Stimulated activated CD8-positive, alpha-beta memory T cell treated with anti-CD3 and anti-CD28 coated beads, Interleukin-4, amount 100 ng/mL, for 1 hour (primary cell): ENCODE measurements around the gene STK40.

Experiments
- DNase-seq, 2 donors: peaks; one replicate each; pipeline ENCODE4 v3.0.0-alpha.2; 2020; ENCODE audit warnings: low read depth in 2 of 2, low spot score in 1 of 2

The STK40 gene

DNA sequence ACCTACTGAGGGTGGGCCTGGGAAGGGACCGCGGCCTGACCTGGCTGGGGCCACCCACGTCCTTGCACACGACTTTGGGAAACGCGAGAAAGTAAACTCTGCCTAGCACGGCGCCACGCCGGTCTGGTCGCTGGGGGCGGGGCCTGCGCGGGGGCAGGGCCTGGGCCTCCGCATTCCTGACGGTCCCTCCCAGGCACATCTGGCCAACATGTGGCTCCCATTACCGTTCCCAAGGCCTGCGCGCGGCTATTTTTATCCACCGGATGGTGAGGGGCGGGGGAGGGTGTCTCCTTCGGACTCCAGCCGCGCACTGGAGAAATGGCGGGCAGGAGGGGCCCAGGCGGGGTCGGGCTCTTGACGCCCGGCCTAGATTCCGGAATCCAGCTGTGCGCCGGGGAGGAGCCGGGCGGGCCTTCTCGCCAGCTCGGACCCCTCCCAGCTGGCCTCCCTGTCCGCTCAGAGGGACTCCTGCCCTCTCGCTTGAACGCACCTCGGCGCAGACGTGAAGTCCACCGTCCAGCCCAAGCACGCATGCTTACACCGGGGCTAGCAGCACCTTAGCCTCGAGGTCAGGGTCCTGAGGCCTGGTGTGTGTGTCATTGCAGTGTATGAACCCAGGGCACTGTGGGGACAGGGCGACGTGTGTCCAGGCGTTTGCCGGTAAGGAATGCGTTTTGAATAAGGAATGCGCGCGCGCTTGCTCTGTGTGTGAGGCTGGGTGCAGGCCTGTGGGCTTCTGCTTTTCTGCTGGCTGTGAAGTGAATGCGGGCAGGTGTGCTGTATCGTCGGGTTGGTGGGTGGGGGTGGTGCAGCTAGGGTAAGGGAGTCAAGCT lies 64.4 kb downstream of the STK40 start:
- DNase-seq: no peak

- no peak for DNase-seq
Observed at GRCh38 chr1:36320767-36321118, 65.0 kb downstream of the STK40 start.

DNA sequence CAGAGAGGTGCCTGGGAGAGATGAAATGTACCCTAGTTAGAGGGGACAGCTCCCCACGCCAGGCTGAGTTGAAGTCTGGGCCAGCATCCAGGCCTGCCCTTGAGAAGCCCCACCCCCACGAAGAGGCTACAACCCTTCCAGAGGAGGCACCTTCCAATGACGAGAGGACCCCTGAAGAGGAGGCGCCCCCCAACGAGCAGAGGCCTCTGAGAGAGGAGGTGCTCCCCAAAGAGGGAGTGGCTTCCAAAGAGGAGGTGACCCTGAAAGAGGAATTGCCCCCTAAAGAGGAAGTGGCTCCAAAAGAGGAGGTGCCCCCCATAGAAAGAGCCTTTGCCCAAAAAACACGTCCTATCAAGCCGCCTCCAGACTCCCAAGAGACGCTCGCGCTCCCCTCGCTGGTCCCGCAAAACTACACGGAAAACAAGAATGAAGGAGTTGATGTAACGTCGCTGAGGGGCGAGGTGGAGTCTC lies 65.4 kb downstream of the STK40 start:
- DNase-seq: no peak

- no peak for DNase-seq
Observed at GRCh38 chr1:36309397-36309796, 76.3 kb downstream of the STK40 start.

DNA sequence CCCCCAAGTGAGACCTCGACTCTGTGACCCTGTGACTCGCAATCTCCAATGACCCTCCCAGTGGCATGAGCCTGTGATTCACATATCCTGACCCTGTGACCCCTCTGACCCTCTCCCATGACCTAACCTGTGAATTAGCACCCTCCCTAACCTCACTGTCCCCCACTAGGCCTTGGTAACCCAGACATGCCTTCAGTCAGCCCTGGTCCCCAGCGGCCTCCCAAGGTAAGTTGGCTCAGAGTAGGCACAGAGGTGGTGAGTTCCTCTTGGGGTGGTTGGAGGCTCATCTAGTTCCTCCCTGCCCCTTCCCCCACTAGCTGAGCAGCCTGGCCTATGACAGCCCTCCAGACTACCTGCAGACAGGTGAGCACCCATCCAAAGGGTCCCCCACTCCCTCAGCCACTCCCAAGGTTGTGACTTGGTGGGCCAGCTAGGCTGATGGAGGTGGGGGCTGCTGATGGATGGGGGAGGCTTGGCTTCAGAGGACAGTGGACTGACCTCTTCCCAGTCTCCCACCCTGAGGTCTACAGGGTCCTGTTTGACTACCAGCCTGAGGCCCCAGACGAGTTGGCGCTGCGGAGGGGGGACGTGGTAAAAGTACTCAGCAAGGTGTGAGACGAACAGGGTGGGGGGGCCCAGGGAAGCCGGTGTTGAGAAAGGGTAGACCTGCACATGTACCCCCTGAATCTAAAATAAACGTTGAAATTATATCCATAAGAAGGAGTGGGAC lies 78.0 kb downstream of the STK40 start:
- DNase-seq: no peak

- DNase-seq: peak; percentile 83 to 84
Observed at GRCh38 chr1:36306902-36307456, 78.7 kb downstream of the STK40 start.

- DNase-seq: no peak
Observed at GRCh38 chr1:36306210-36306901, 79.4 kb downstream of the STK40 start, which contains the start of gene SH3D21. TSS of gene SH3D21 (plus strand) at chr1:36306368. CDS start at chr1:36306421, 53 bp downstream.

- DNase-seq: no peak
Observed at GRCh38 chr1:36305915-36306209, 79.9 kb downstream of the STK40 start.

- no peak for DNase-seq
Observed at GRCh38 chr1:36304970-36305914, 80.5 kb downstream of the STK40 start.

- no peak for DNase-seq
Observed at GRCh38 chr1:36304521-36304920, 81.2 kb downstream of the STK40 start.

- DNase-seq: no peak
Observed at GRCh38 chr1:36303650-36304360, 81.9 kb downstream of the STK40 start.

DNA sequence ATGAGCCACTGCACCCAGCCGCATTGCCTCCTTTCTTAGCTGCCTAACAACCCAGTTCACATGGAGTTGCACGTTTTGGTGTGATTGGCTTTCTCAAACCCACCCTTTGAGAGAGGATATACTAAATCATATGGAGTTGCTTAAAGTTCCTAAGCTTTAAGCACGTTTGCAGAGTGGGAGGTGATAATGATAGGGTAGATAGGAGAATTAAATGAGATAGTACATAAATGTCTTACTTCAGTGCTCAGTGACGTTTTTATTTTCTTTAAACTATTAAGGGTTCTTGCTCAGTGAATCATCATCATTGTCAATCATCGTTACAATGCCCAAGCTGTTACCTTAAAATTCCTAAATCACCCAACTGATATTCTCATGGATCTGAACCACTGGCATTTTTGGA lies 82.5 kb downstream of the STK40 start:
- no peak for DNase-seq

DNA sequence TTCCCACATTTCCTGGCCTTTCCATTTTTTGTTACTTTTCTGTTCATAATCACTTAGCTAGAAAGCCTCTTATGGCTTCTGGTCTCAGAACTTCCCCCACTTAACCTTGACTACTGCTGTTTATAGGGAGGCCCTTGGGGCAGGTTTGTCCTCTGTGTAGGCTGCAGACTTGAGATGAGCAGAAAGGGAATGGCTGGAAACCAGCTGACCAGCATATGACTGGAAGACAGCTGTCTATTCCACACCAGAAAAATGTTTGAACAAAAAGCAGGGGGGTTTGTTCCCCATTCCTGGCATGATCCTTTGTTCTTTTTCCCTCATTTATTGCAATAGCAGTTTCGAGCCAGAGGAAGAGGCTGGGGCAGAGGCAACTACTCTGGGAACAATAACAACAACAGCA lies 84.5 kb downstream of the STK40 start:
- DNase-seq: no peak

DNA sequence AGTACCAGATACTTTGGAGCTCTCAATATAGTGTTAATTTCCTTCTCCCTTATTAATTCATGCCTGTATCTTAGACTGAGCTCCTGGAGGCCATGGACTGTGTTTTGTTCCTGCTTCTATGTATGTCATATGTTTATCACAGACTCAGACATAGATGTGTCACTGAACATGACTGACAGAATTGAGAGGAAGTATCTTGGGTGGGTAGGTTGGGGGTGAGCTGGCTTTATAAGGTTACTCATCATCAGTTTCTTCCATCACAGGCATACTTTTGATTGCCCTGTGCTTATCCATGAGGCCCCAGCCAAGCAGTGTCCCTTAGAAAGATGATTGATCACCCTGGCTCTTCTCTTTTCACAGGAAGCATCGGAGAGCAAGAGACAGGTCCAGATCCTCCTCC lies 85.2 kb downstream of the STK40 start:
- no peak for DNase-seq

DNA sequence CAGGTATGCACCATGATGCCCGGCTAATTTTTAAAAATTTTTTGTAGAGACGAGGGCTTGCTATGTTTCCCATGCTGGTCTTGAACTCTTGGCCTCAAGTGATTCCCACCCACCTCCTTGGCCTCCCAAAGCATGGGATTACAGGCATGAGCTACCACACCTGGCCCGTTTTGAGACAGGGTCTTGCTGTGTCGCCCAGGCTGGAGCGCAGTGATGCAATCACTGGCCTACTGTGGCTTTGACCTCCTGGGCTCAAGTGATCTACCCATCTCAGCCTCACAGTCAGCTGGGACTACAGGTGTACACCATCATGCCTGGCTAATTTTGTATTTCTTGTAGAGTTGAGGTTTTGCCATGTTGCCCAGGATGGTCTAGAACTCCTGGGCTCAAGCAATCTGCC lies 87.1 kb downstream of the STK40 start:
- no peak for DNase-seq

DNA sequence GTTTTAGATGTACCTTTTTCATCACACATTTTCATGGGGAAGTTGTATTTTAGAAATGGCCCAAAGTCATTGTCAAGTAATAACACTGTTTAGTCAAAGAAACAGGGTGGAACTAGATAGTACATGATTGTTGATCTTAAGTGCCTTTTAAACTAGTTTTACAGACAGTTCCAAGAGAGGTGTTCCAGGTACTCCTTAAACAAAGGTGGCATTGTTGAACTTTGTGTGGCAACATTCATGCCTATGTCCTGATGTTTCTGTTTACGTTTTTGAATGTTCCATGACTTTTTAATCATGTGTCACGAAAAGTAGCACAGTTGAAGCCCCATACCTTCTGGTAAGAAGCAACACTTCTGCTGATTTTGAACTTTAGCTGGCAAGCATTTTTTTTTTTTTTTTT lies 88.7 kb downstream of the STK40 start:
- DNase-seq: no peak

- DNase-seq: no peak
Observed at GRCh38 chr1:36295390-36295789, 90.3 kb downstream of the STK40 start.
